OCI-LY1 (cell line): ENCODE measurements around the gene UTP20.

ENCODE experiments used
- H2AFZ ChIP-seq: fragments of 200-600 bp; sonication (generic), shearing (Covaris generic); 2 replicates; pipeline ENCODE4 v1.6.0; 2014; ENCODE audit warnings: antibody characterized with exemption, mild to moderate bottlenecking, low read length
- H3F3A ChIP-seq: fragments of 200-600 bp; sonication (generic), shearing (Covaris generic); 2 replicates; pipeline ENCODE4 v1.6.0; 2014; ENCODE audit warnings: mild to moderate bottlenecking, antibody characterized with exemption, low read length, moderate library complexity; ENCODE audit not compliant: insufficient read depth
- H3K27ac ChIP-seq: fragments of 200-600 bp; sonication (generic); 2 replicates; pipeline ENCODE4 v1.5.1; 2014; ENCODE audit warnings: low read length, mixed run types, mild to moderate bottlenecking, low read depth; ENCODE audit not compliant: poor library complexity, severe bottlenecking
- H3K27me3 ChIP-seq: fragments of 200-600 bp; sonication (generic); 2 replicates; pipeline ENCODE4 v1.6.0; 2014; ENCODE audit warnings: antibody characterized with exemption, mild to moderate bottlenecking, low read length, moderate library complexity; ENCODE audit not compliant: insufficient read depth
- H3K36me3 ChIP-seq: fragments of 200-600 bp; sonication (generic); 2 replicates; pipeline ENCODE4 v1.6.1; 2014; ENCODE audit warnings: mild to moderate bottlenecking, antibody characterized with exemption, low read length, moderate library complexity, mixed read lengths; ENCODE audit not compliant: insufficient read depth
- H3K4me1 ChIP-seq: fragments of 200-600 bp; sonication (generic); 2 replicates; pipeline ENCODE4 v1.5.1; 2014; ENCODE audit warnings: mild to moderate bottlenecking, low read length, moderate library complexity; ENCODE audit not compliant: insufficient read depth, severe bottlenecking
- H3K4me2 ChIP-seq: fragments of 200-600 bp; sonication (generic), shearing (Covaris generic); 2 replicates; pipeline ENCODE4 v1.6.1; 2014; ENCODE audit warnings: low read length
- H3K4me3 ChIP-seq: fragments of 200-600 bp; sonication (generic); 2 replicates; pipeline ENCODE4 v1.5.1; 2014; ENCODE audit warnings: low read length, low read depth, mild to moderate bottlenecking, mixed read lengths; ENCODE audit not compliant: poor library complexity, severe bottlenecking
- H3K79me2 ChIP-seq: fragments of 200-600 bp; shearing (Covaris generic); 2 replicates; pipeline ENCODE4 v1.6.1; 2016; ENCODE audit warnings: mixed run types, low read length, mixed read lengths; ENCODE audit not compliant: insufficient read depth
- H3K9ac ChIP-seq: fragments of 200-600 bp; sonication (generic), shearing (Covaris generic); 2 replicates; pipeline ENCODE4 v1.6.1; 2014; ENCODE audit warnings: mild to moderate bottlenecking, low read length, mixed read lengths
- H3K9me2 ChIP-seq: fragments of 200-600 bp; sonication (generic), shearing (Covaris generic); 2 replicates; pipeline ENCODE4 v1.6.1; 2014; ENCODE audit warnings: low read depth, mild to moderate bottlenecking, low read length, mixed read lengths
- H3K9me3 ChIP-seq: fragments of 200-600 bp; shearing (Covaris generic); 2 replicates; pipeline ENCODE4 v1.6.1; 2014; ENCODE audit warnings: low read length, mixed read lengths
- H4K20me1 ChIP-seq: fragments of 200-600 bp; sonication (generic), shearing (Covaris generic); 2 replicates; pipeline ENCODE4 v1.6.0; 2016; ENCODE audit warnings: mild to moderate bottlenecking, low read length; ENCODE audit not compliant: insufficient read depth
- EZH2 ChIP-seq: fragments of 200-600 bp; sonication (generic), shearing (Covaris generic); IDR thresholded peaks from 2 replicates; pipeline ENCODE4 v1.8.0; 2017; ENCODE audit warnings: borderline replicate concordance, mixed run types, mild to moderate bottlenecking, antibody characterized with exemption, low read length, moderate library complexity, mixed read lengths
- TF ChIP-seq, protein P1 (sequence below): fragments of 200-600 bp; sonication (generic), shearing (Covaris generic); IDR thresholded peaks from 2 replicates; pipeline ENCODE4 v1.5.1; 2017; ENCODE audit warnings: mild to moderate bottlenecking, antibody characterized with exemption, low read length, moderate library complexity, mixed read lengths

The UTP20 gene

GRCh38 chr12:101328917-101329316 lies 49.0 kb downstream of the UTP20 start:
- no peak overlapping the region for H3K9ac ChIP-seq
- H4K20me1 ChIP-seq: no peaks in the 10 kb centered on the region
- H3K36me3 ChIP-seq: peaks cover 69% of the 10 kb centered on the region
- no peaks in the 10 kb centered on the region for H3K4me1 ChIP-seq
- H3K9me2 ChIP-seq: no peaks in the 10 kb centered on the region
- TF ChIP-seq, protein P1, sequence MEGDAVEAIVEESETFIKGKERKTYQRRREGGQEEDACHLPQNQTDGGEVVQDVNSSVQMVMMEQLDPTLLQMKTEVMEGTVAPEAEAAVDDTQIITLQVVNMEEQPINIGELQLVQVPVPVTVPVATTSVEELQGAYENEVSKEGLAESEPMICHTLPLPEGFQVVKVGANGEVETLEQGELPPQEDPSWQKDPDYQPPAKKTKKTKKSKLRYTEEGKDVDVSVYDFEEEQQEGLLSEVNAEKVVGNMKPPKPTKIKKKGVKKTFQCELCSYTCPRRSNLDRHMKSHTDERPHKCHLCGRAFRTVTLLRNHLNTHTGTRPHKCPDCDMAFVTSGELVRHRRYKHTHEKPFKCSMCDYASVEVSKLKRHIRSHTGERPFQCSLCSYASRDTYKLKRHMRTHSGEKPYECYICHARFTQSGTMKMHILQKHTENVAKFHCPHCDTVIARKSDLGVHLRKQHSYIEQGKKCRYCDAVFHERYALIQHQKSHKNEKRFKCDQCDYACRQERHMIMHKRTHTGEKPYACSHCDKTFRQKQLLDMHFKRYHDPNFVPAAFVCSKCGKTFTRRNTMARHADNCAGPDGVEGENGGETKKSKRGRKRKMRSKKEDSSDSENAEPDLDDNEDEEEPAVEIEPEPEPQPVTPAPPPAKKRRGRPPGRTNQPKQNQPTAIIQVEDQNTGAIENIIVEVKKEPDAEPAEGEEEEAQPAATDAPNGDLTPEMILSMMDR: no peak
- no peak for TF ChIP-seq EZH2
- H3K27me3 ChIP-seq: no peaks in the 10 kb centered on the region
- no peak overlapping the region for H3K27ac ChIP-seq
- no peak overlapping the region for H3K4me3 ChIP-seq
- no peaks in the 10 kb centered on the region for H3F3A ChIP-seq
- no peak overlapping the region for H3K4me2 ChIP-seq
- H3K9me3 ChIP-seq: no peaks in the 10 kb centered on the region
- H3K79me2 ChIP-seq: no peaks in the 10 kb centered on the region
- no peak overlapping the region for H2AFZ ChIP-seq

DNA sequence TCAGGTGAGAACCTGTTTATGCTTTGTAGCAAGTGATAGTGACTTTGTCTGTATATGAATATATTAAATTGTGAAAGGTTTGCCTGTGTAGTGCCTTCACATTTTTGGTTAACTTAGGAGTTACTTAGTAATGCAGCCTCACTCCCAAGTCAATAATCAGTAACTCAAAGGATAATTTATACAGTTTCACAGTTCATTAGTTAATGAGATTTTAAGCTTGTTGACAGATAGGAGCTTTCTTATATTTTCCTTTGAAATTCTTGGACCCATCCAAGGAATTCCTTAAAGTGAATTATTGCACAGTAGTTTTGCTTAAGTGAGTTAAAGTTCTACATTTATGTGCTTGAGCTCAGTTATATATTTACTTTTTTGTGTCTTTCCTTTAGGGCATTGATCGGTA lies 50.7 kb downstream of the UTP20 start:
- Histone ChIP-seq H2AFZ (no peak overlapping the region), H3K4me3 (no peak overlapping the region), H3K79me2 (no peaks in the 10 kb centered on the region), H3K9me2 (no peaks in the 10 kb centered on the region), H3F3A (no peaks in the 10 kb centered on the region), H3K4me2 (no peak overlapping the region), H3K27ac (no peak overlapping the region), H3K9ac (no peak overlapping the region), H3K4me1 (no peaks in the 10 kb centered on the region), H3K27me3 (no peaks in the 10 kb centered on the region), H3K9me3 (no peaks in the 10 kb centered on the region), H4K20me1 (no peaks in the 10 kb centered on the region), H3K36me3 (peaks cover 64% of the 10 kb centered on the region)
- TF ChIP-seq EZH2: no peak
- TF ChIP-seq, protein P1: no peak

GRCh38 chr12:101336437-101336836 lies 56.5 kb downstream of the UTP20 start:
- no peaks in the 10 kb centered on the region for H3K79me2 ChIP-seq
- no peak overlapping the region for H3K9ac ChIP-seq
- H3K9me3 ChIP-seq: no peaks in the 10 kb centered on the region
- no peak overlapping the region for H3K27ac ChIP-seq
- no peaks in the 10 kb centered on the region for H3K27me3 ChIP-seq
- no peaks in the 10 kb centered on the region for H3F3A ChIP-seq
- TF ChIP-seq EZH2: no peak
- TF ChIP-seq, protein P1: no peak
- no peak overlapping the region for H3K4me2 ChIP-seq
- no peaks in the 10 kb centered on the region for H3K4me1 ChIP-seq
- no peak overlapping the region for H3K4me3 ChIP-seq
- no peaks in the 10 kb centered on the region for H4K20me1 ChIP-seq
- peaks cover 38% of the 10 kb centered on the region for H3K36me3 ChIP-seq
- no peak overlapping the region for H2AFZ ChIP-seq
- no peaks in the 10 kb centered on the region for H3K9me2 ChIP-seq
